HepG2 (cell line): ENCODE results near the gene CPPED1. TPM values are rescaled to one million over a fixed set of nuclear protein-coding genes. Genes with fewer than 3 reads are reported as not detected.

Experiments used
- CC2D1A ChIP-seq: sonication (generic); formaldehyde crosslinking; IDR thresholded peaks from 2 replicates; pipeline ENCODE4 v1.8.1; 2023; ENCODE audit warnings: mild to moderate bottlenecking, missing genetic modification reagents
- CEBPB ChIP-seq: IDR thresholded peaks from 2 replicates; pipeline ENCODE4 v1.6.1; 2011; ENCODE audit warnings: low read depth, low read length, improper control_type of control experiment, borderline replicate concordance
- KDM4B ChIP-seq: sonication (generic); formaldehyde crosslinking; IDR thresholded peaks from 2 replicates; pipeline ENCODE4 v1.4.0; 2020; ENCODE audit warnings: missing genetic modification reagents
- MAFG ChIP-seq: sonication (generic); formaldehyde crosslinking; IDR thresholded peaks from 2 replicates; pipeline ENCODE4 v1.5.1; 2020; ENCODE audit warnings: mild to moderate bottlenecking, missing genetic modification reagents
- ONECUT2 ChIP-seq: sonication (generic); formaldehyde crosslinking; IDR thresholded peaks from 2 replicates; pipeline ENCODE4 v1.4.0; 2020; ENCODE audit warnings: missing genetic modification reagents
- POGZ ChIP-seq: sonication (generic); formaldehyde crosslinking; IDR thresholded peaks from 2 replicates; pipeline ENCODE4 v1.4.0; 2020; ENCODE audit warnings: mild to moderate bottlenecking, missing genetic modification reagents
- POLR2A ChIP-seq, 2 experiments: IDR thresholded peaks; 2 replicates each; pipeline ENCODE4 v1.6.1; 2011; ENCODE audit warnings: low read depth in 2 of 2, low read length in 2 of 2, mild to moderate bottlenecking in 1 of 2, moderate library complexity in 1 of 2; ENCODE audit not compliant: insufficient read depth in 1 of 2
- PPARG ChIP-seq: conservative IDR thresholded peaks from 2 replicates; pipeline ENCODE4 v1.6.1; 2016; ENCODE audit warnings: missing biosample characterization, missing genetic modification reagents
- RBFOX2 ChIP-seq: fragments of 200-400 bp; formaldehyde crosslinking; IDR thresholded peaks from 2 replicates; pipeline ENCODE4 v1.6.1; 2017; ENCODE audit warnings: low read depth, mild to moderate bottlenecking, low read length
- SALL1 ChIP-seq: sonication (generic); formaldehyde crosslinking; IDR thresholded peaks from 2 replicates; pipeline ENCODE4 v1.8.0; 2022; ENCODE audit warnings: mild to moderate bottlenecking, missing genetic modification reagents
- YY1 ChIP-seq: IDR thresholded peaks from 2 replicates; pipeline ENCODE4 v1.6.1; 2011; ENCODE audit warnings: low read length, low read depth, moderate library complexity, mild to moderate bottlenecking; ENCODE audit not compliant: insufficient read depth, insufficient replicate concordance
- ZBTB3 ChIP-seq: sonication (generic); formaldehyde crosslinking; IDR thresholded peaks from 2 replicates; pipeline ENCODE4 v1.4.0; 2020; ENCODE audit warnings: low read depth, mild to moderate bottlenecking, moderate library complexity, missing genetic modification reagents, borderline replicate concordance
- ZNF20 ChIP-seq: sonication (generic); formaldehyde crosslinking; IDR thresholded peaks from 2 replicates; pipeline ENCODE4 v1.4.0; 2020; ENCODE audit warnings: mild to moderate bottlenecking, moderate library complexity, missing genetic modification reagents
- ZNF232 ChIP-seq: sonication (generic); formaldehyde crosslinking; IDR thresholded peaks from 2 replicates; pipeline ENCODE4 v1.4.0; 2020; ENCODE audit warnings: missing genetic modification reagents, borderline replicate concordance
- ZNF331 ChIP-seq: sonication (generic); formaldehyde crosslinking; IDR thresholded peaks from 2 replicates; pipeline ENCODE4 v1.4.0; 2020; ENCODE audit warnings: missing genetic modification reagents
- ZNF460 ChIP-seq: sonication (generic); formaldehyde crosslinking; IDR thresholded peaks from 2 replicates; pipeline ENCODE4 v1.5.1; 2020; ENCODE audit warnings: missing genetic modification reagents, mild to moderate bottlenecking, borderline replicate concordance
- ZNF501 ChIP-seq: sonication (generic); formaldehyde crosslinking; IDR thresholded peaks from 2 replicates; pipeline ENCODE4 v1.5.1; 2020; ENCODE audit warnings: mild to moderate bottlenecking, moderate library complexity, missing genetic modification reagents
- ZNF574 ChIP-seq: sonication (generic); formaldehyde crosslinking; IDR thresholded peaks from 2 replicates; pipeline ENCODE4 v1.4.0; 2020; ENCODE audit warnings: missing genetic modification reagents
- ZNF589 ChIP-seq: sonication (generic); formaldehyde crosslinking; conservative IDR thresholded peaks from 2 replicates; pipeline ENCODE4 v1.8.0; 2022; ENCODE audit warnings: mild to moderate bottlenecking, moderate library complexity, missing genetic modification reagents
- ZNF597 ChIP-seq: sonication (generic); formaldehyde crosslinking; IDR thresholded peaks from 2 replicates; pipeline ENCODE4 v1.5.0; 2020; ENCODE audit warnings: missing genetic modification reagents
- polyA plus RNA-seq, 8 experiments: library from polyadenylated mRNA; depleted of rRNA in 3 of 8; stranded (reverse) in 7 of 8; unstranded in 1 of 8; fragments of >200 nt; fragmentation: Illumina TruSeq in 4 of 8; extraction: Trizol in 4 of 8; gene quantifications; 2 replicates each; pipeline versions ENCODE4 v1.2.1 to v1.2.3, GENCODE V29; 2011 to 2016; ENCODE audit warnings: low read depth in 4 of 8, missing spikeins in 1 of 8, mixed read lengths in 1 of 8; ENCODE audit not compliant: insufficient read depth in 1 of 8
- total RNA-seq, 5 experiments: library from RNA; depleted of rRNA; stranded (reverse); fragments of >200 nt; fragmentation: Illumina TruSeq; extraction: Trizol; gene quantifications; 2 replicates each; pipeline ENCODE4 v1.2.3, GENCODE V29; 2016; ENCODE audit warnings: low read depth in 1 of 5
- TF ChIP-seq, protein P1 (sequence below): sonication (generic); formaldehyde crosslinking; IDR thresholded peaks from 2 replicates; pipeline ENCODE4 v1.4.0; 2020; ENCODE audit warnings: missing genetic modification reagents, borderline replicate concordance
- TF ChIP-seq, protein P2 (sequence below): sonication (generic); formaldehyde crosslinking; IDR thresholded peaks from 2 replicates; pipeline ENCODE4 v1.5.1; 2020; ENCODE audit warnings: missing genetic modification reagents, mild to moderate bottlenecking, borderline replicate concordance
- TF ChIP-seq, protein P3 (sequence below): sonication (generic); formaldehyde crosslinking; IDR thresholded peaks from 2 replicates; pipeline ENCODE4 v1.4.0; 2020; ENCODE audit warnings: missing genetic modification reagents

The CPPED1 gene
- total and polyA plus RNA-seq, 2 of the 13 experiments (the other 11 are each of a cell fraction or from before 2014, with no cell fraction given): 66.6 to 71.3 TPM

- TF ChIP-seq, protein P1, sequence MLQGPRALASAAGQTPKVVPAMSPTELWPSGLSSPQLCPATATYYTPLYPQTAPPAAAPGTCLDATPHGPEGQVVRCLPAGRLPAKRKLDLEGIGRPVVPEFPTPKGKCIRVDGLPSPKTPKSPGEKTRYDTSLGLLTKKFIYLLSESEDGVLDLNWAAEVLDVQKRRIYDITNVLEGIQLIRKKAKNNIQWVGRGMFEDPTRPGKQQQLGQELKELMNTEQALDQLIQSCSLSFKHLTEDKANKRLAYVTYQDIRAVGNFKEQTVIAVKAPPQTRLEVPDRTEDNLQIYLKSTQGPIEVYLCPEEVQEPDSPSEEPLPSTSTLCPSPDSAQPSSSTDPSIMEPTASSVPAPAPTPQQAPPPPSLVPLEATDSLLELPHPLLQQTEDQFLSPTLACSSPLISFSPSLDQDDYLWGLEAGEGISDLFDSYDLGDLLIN (CRISPR knock-in tag): no peak
- TF ChIP-seq POGZ (peak; percentile 75; the same call in 1 of the 2 replicates), ONECUT2 (CRISPR knock-in tag) (no peak), KDM4B (CRISPR knock-in tag) (no peak; the same call in 1 of the 2 replicates), ZNF460 (no peak; the same call in 1 of the 2 replicates), CEBPB (peak; percentile 61), CC2D1A (CRISPR knock-in tag) (no peak), SALL1 (CRISPR knock-in tag) (peak; percentile 68; the same call in 1 of the 2 replicates), ZNF574 (CRISPR knock-in tag) (peak; percentile 49), ZNF589 (no peak), ZNF232 (CRISPR knock-in tag) (no peak), ZNF20 (no peak), ZNF597 (CRISPR knock-in tag) (no peak), MAFG (CRISPR knock-in tag) (peak; percentile 94), YY1 (no peak), POLR2A (IDR thresholded peaks at IDR 0.05; ENCODE audit: insufficient read depth in 1 of 2, low read depth in 2 of 2, low read length in 2 of 2) (peak in 1 of 2 experiments; percentile 49; a peak in 2 of 4 replicates), ZNF501 (CRISPR knock-in tag) (peak; percentile 82), ZBTB3 (CRISPR knock-in tag) (peak; percentile 74), ZNF331 (CRISPR knock-in tag) (peak; percentile 28; the same call in 1 of the 2 replicates), RBFOX2 (no peak), PPARG (CRISPR knock-in tag) (peak; percentile 68; the same call in 1 of the 2 replicates)
- TF ChIP-seq, protein P2, sequence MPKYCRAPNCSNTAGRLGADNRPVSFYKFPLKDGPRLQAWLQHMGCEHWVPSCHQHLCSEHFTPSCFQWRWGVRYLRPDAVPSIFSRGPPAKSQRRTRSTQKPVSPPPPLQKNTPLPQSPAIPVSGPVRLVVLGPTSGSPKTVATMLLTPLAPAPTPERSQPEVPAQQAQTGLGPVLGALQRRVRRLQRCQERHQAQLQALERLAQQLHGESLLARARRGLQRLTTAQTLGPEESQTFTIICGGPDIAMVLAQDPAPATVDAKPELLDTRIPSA: no peak
- TF ChIP-seq, protein P3, sequence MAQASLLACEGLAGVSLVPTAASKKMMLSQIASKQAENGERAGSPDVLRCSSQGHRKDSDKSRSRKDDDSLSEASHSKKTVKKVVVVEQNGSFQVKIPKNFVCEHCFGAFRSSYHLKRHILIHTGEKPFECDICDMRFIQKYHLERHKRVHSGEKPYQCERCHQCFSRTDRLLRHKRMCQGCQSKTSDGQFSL (CRISPR knock-in tag): 0 out of 2 replicates have a peak, but pooled peaks have one; percentile 27
Observed at GRCh38 chr16:12613131-12613991, 190.3 kb downstream of the CPPED1 start (continued).
